ENCODE measurements around the gene CACNA1G.
A peak's percentile ranks its signal among the peaks of the same experiment; 100 is the strongest.

Gene CACNA1G

GRCh38 chr17:50594128-50594823 is 33.8 kb downstream of the CACNA1G start:
- Histone ChIP-seq H3K18ac (ENCODE audit: low read length) (peak overlapping the region; percentile 9), H2AFZ (ENCODE audit: low read length) (no peak overlapping the region), H2BK15ac (ENCODE audit: low read length) (peak overlapping the region; percentile 68), H3K4me3 (ENCODE audit: low read length in 2 of 2) (no peak overlapping the region), H3K4me1 (ENCODE audit: control insufficient read depth in 2 of 2, insufficient read depth in 1 of 2, low read depth in 1 of 2, low read length in 2 of 2) (peaks cover 18 to 33% of the 10 kb centered on the region in 2 donors), H3K4ac (ENCODE audit: low read length) (no peak overlapping the region), H3K23ac (ENCODE audit: low read depth, low read length, poor library complexity) (peak overlapping the region; percentile 52), H2BK12ac (ENCODE audit: low read length) (no peak overlapping the region), H4K91ac (ENCODE audit: low read depth, low read length, poor library complexity) (no peak overlapping the region), H4K8ac (ENCODE audit: low read depth, low read length) (no peak overlapping the region), H3K9ac (ENCODE audit: low read depth, low read length, poor library complexity) (no peak overlapping the region), H3K27me3 (ENCODE audit: control insufficient read depth in 3 of 3, insufficient read depth in 3 of 3, low read depth in 1 of 3, low read length in 3 of 3) (peaks cover 0 to 6% (median 0%) of the 10 kb centered on the region in 3 experiments), H3K27ac (replicated peaks; ENCODE audit: low read length) (no peak overlapping the region), H3K79me1 (ENCODE audit: low read depth, low read length) (no peaks in the 10 kb centered on the region), H2BK120ac (ENCODE audit: low read depth, low read length) (no peak overlapping the region), H3K4me2 (ENCODE audit: insufficient read depth, low read length, poor library complexity, severe bottlenecking) (no peak overlapping the region), H3K9me3 (replicated peaks in 1 of 2; ENCODE audit: control insufficient read depth in 2 of 2, insufficient read depth in 1 of 2, low read depth in 1 of 2, low read length in 2 of 2) (no peaks in the 10 kb centered on the region), H3K36me3 (replicated peaks in 1 of 2; ENCODE audit: control insufficient read depth in 2 of 2, insufficient read depth in 2 of 2, low read length in 2 of 2) (peaks cover 0 to 1% of the 10 kb centered on the region in 2 donors), H3K14ac (ENCODE audit: low read length) (no peak overlapping the region), H2AK5ac (ENCODE audit: low read depth, low read length) (peak overlapping the region; percentile 88), H2BK5ac (ENCODE audit: low read length) (no peak overlapping the region)
- DNase-seq (ENCODE audit: low spot score): no peak
- no CpG with 5 or more reads among the region's 11 CpGs for WGBS, 2 donors (ENCODE audit: extremely low coverage in 2 of 2, insufficient read length in 2 of 2, insufficient replicate concordance in 1 of 2)

GRCh38 chr17:50594892-50595291 is 34.4 kb downstream of the CACNA1G start:
- Histone ChIP-seq H2BK5ac (ENCODE audit: low read length) (no peak overlapping the region), H3K4me3 (ENCODE audit: low read length in 2 of 2) (no peak overlapping the region), H4K8ac (ENCODE audit: low read depth, low read length) (no peak overlapping the region), H3K4me1 (ENCODE audit: control insufficient read depth in 2 of 2, insufficient read depth in 1 of 2, low read depth in 1 of 2, low read length in 2 of 2) (peaks cover 17 to 28% of the 10 kb centered on the region in 2 donors), H3K9ac (ENCODE audit: low read depth, low read length, poor library complexity) (peak overlapping the region; percentile 70), H2BK120ac (ENCODE audit: low read depth, low read length) (no peak overlapping the region), H3K36me3 (replicated peaks in 1 of 2; ENCODE audit: control insufficient read depth in 2 of 2, insufficient read depth in 2 of 2, low read length in 2 of 2) (peaks cover 0 to 1% of the 10 kb centered on the region in 2 donors), H2AFZ (ENCODE audit: low read length) (no peak overlapping the region), H3K79me1 (ENCODE audit: low read depth, low read length) (no peaks in the 10 kb centered on the region), H2BK15ac (ENCODE audit: low read length) (peak overlapping the region; percentile 68), H3K23ac (ENCODE audit: low read depth, low read length, poor library complexity) (no peak overlapping the region), H3K4me2 (ENCODE audit: insufficient read depth, low read length, poor library complexity, severe bottlenecking) (no peak overlapping the region), H3K14ac (ENCODE audit: low read length) (no peak overlapping the region), H3K4ac (ENCODE audit: low read length) (no peak overlapping the region), H4K91ac (ENCODE audit: low read depth, low read length, poor library complexity) (no peak overlapping the region), H2AK5ac (ENCODE audit: low read depth, low read length) (peak overlapping the region; percentile 63), H2BK12ac (ENCODE audit: low read length) (peak overlapping the region; percentile 80), H3K27me3 (ENCODE audit: control insufficient read depth in 3 of 3, insufficient read depth in 3 of 3, low read depth in 1 of 3, low read length in 3 of 3) (peaks cover 0 to 6% (median 0%) of the 10 kb centered on the region in 3 experiments), H3K18ac (ENCODE audit: low read length) (peak overlapping the region; percentile 87), H3K9me3 (replicated peaks in 1 of 2; ENCODE audit: control insufficient read depth in 2 of 2, insufficient read depth in 1 of 2, low read depth in 1 of 2, low read length in 2 of 2) (no peaks in the 10 kb centered on the region), H3K27ac (replicated peaks; ENCODE audit: low read length) (no peak overlapping the region)
- no peak for DNase-seq (ENCODE audit: low spot score)
- no CpG with 5 or more reads among the region's 21 CpGs for WGBS, 2 donors (ENCODE audit: extremely low coverage in 2 of 2, insufficient read length in 2 of 2, insufficient replicate concordance in 1 of 2)

DNA sequence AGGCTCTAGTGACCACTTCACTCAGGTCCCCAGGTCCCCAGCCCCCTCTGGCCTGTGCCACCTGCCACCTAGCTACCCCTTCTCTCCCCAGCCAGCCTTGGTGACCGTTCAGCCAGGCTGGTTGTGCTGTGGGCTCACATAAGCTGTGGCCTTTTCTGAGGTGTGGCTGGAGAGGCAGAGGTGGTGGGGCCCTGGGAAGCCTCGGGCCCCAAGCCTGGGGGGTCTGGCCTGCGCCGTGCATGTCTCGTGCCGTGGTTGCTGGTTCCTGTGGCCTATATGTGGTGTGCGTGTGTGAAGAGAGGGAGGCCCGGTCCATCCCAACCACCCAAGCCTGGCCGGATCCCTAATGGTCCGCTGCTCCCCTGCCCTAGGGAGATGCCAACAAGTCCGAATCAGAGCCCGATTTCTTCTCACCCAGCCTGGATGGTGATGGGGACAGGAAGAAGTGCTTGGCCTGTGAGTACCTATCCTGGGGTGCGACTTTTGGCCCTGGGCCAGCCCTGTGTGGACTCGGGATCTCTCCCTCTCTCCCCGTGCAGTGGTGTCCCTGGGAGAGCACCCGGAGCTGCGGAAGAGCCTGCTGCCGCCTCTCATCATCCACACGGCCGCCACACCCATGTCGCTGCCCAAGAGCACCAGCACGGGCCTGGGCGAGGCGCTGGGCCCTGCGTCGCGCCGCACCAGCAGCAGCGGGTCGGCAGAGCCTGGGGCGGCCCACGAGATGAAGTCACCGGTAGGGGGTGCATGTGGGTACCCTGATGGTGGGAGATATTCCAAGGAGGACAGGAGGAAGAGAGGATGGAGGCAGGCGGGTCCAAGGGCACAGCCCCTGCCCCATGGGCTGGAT is 35.9 kb downstream of the CACNA1G start:
- H2AFZ ChIP-seq (ENCODE audit: low read length): no peak overlapping the region
- H3K14ac ChIP-seq (ENCODE audit: low read length): peak overlapping the region; percentile 39
- H3K4me1 ChIP-seq (ENCODE audit: control insufficient read depth in 2 of 2, insufficient read depth in 1 of 2, low read depth in 1 of 2, low read length in 2 of 2): peaks cover 16 to 25% of the 10 kb centered on the region in 2 donors
- H3K27ac ChIP-seq (replicated peaks; ENCODE audit: low read length): no peak overlapping the region
- peak overlapping the region; percentile 95 for H2BK15ac ChIP-seq (ENCODE audit: low read length)
- H3K9ac ChIP-seq (ENCODE audit: low read depth, low read length, poor library complexity): peak overlapping the region; percentile 74
- H3K9me3 ChIP-seq (replicated peaks in 1 of 2; ENCODE audit: control insufficient read depth in 2 of 2, insufficient read depth in 1 of 2, low read depth in 1 of 2, low read length in 2 of 2): no peaks in the 10 kb centered on the region
- H2AK5ac ChIP-seq (ENCODE audit: low read depth, low read length): no peak overlapping the region
- H4K91ac ChIP-seq (ENCODE audit: low read depth, low read length, poor library complexity): peak overlapping the region; percentile 92
- WGBS, 2 donors (ENCODE audit: extremely low coverage in 2 of 2, insufficient read length in 2 of 2, insufficient replicate concordance in 1 of 2): no CpG with 5 or more reads among the region's 34 CpGs
- H3K18ac ChIP-seq (ENCODE audit: low read length): peak overlapping the region; percentile 90
- no peaks in the 10 kb centered on the region for H3K79me1 ChIP-seq (ENCODE audit: low read depth, low read length)
- H2BK12ac ChIP-seq (ENCODE audit: low read length): peak overlapping the region; percentile 53
- DNase-seq (ENCODE audit: low spot score): no peak
- peak overlapping the region; percentile 81 for H3K23ac ChIP-seq (ENCODE audit: low read depth, low read length, poor library complexity)
- peaks cover 0 to 6% (median 0%) of the 10 kb centered on the region in 3 experiments for H3K27me3 ChIP-seq (ENCODE audit: control insufficient read depth in 3 of 3, insufficient read depth in 3 of 3, low read depth in 1 of 3, low read length in 3 of 3)
- no peak overlapping the region for H3K4me3 ChIP-seq (ENCODE audit: low read length in 2 of 2)
- H3K4ac ChIP-seq (ENCODE audit: low read length): no peak overlapping the region
- peaks cover 0 to 1% of the 10 kb centered on the region in 2 donors for H3K36me3 ChIP-seq (replicated peaks in 1 of 2; ENCODE audit: control insufficient read depth in 2 of 2, insufficient read depth in 2 of 2, low read length in 2 of 2)
- no peak overlapping the region for H3K4me2 ChIP-seq (ENCODE audit: insufficient read depth, low read length, poor library complexity, severe bottlenecking)
- peak overlapping the region; percentile 62 for H2BK120ac ChIP-seq (ENCODE audit: low read depth, low read length)
- no peak overlapping the region for H2BK5ac ChIP-seq (ENCODE audit: low read length)
- H4K8ac ChIP-seq (ENCODE audit: low read depth, low read length): peak overlapping the region; percentile 25

- H3K27ac ChIP-seq (replicated peaks; ENCODE audit: low read length): no peak overlapping the region
- H3K18ac ChIP-seq (ENCODE audit: low read length): no peak overlapping the region
- no peak overlapping the region for H3K9ac ChIP-seq (ENCODE audit: low read depth, low read length, poor library complexity)
- no peak overlapping the region for H2BK120ac ChIP-seq (ENCODE audit: low read depth, low read length)
- H3K27me3 ChIP-seq (ENCODE audit: control insufficient read depth in 3 of 3, insufficient read depth in 3 of 3, low read depth in 1 of 3, low read length in 3 of 3): peaks cover 0 to 6% (median 0%) of the 10 kb centered on the region in 3 experiments
- no peak overlapping the region for H4K91ac ChIP-seq (ENCODE audit: low read depth, low read length, poor library complexity)
- H3K9me3 ChIP-seq (replicated peaks in 1 of 2; ENCODE audit: control insufficient read depth in 2 of 2, insufficient read depth in 1 of 2, low read depth in 1 of 2, low read length in 2 of 2): no peaks in the 10 kb centered on the region
- peaks cover 3% of the 10 kb centered on the region for H3K79me1 ChIP-seq (ENCODE audit: low read depth, low read length)
- H3K36me3 ChIP-seq (replicated peaks in 1 of 2; ENCODE audit: control insufficient read depth in 2 of 2, insufficient read depth in 2 of 2, low read length in 2 of 2): peaks cover 0 to 1% of the 10 kb centered on the region in 2 donors
- H2BK5ac ChIP-seq (ENCODE audit: low read length): no peak overlapping the region
- no peak overlapping the region for H3K4me3 ChIP-seq (ENCODE audit: low read length in 2 of 2)
- no peak for DNase-seq (ENCODE audit: low spot score)
- peaks cover 19 to 22% of the 10 kb centered on the region in 2 donors for H3K4me1 ChIP-seq (ENCODE audit: control insufficient read depth in 2 of 2, insufficient read depth in 1 of 2, low read depth in 1 of 2, low read length in 2 of 2)
- H2AFZ ChIP-seq (ENCODE audit: low read length): no peak overlapping the region
- H2AK5ac ChIP-seq (ENCODE audit: low read depth, low read length): no peak overlapping the region
- no peak overlapping the region for H2BK15ac ChIP-seq (ENCODE audit: low read length)
- no peak overlapping the region for H3K14ac ChIP-seq (ENCODE audit: low read length)
- no peak overlapping the region for H2BK12ac ChIP-seq (ENCODE audit: low read length)
- H3K23ac ChIP-seq (ENCODE audit: low read depth, low read length, poor library complexity): no peak overlapping the region
- no peak overlapping the region for H3K4me2 ChIP-seq (ENCODE audit: insufficient read depth, low read length, poor library complexity, severe bottlenecking)
- no peak overlapping the region for H4K8ac ChIP-seq (ENCODE audit: low read depth, low read length)
- no CpG with 5 or more reads among the region's 5 CpGs for WGBS, 2 donors (ENCODE audit: extremely low coverage in 2 of 2, insufficient read length in 2 of 2, insufficient replicate concordance in 1 of 2)
- H3K4ac ChIP-seq (ENCODE audit: low read length): no peak overlapping the region
Measured at GRCh38 chr17:50598487-50598886, 38.0 kb downstream of the CACNA1G start.

All from neuronal stem cell (in vitro differentiated cells).